Umbilical cord (tissue), 2 donors: ENCODE data around the gene MON1B. TPM values are rescaled to one million over a fixed set of nuclear protein-coding genes. Genes with fewer than 3 reads are reported as not detected.

Experiments
- DNase-seq: peaks from one replicate; pipeline ENCODE4 v3.0.0-alpha.2; 2015; ENCODE audit warnings: low spot score
- total RNA-seq: library from RNA; depleted of rRNA; stranded (reverse); fragments of >200 nt; gene quantifications from one replicate; pipeline ENCODE4 v1.2.3, GENCODE V29; 2014; ENCODE audit warnings: low replicate concordance; ENCODE audit not compliant: insufficient read depth

The MON1B gene
- total RNA-seq, 1 donor from 2014 or later = 4.8 TPM

GRCh38 chr16:77195411-77195810, 4.4 kb downstream of the MON1B start:
- DNase-seq = no peak

- no peak for DNase-seq
Observed at GRCh38 chr16:77197747-77198146, 6.8 kb downstream of the MON1B start.

GRCh38 chr16:77199211-77199610, 8.2 kb downstream of the MON1B start, which contains the start of gene SYCE1L:
SYCE1L (plus strand) TSS chr16:77199408; CDS start chr16:77199452, 44 bp downstream.
- DNase-seq = no peak

GRCh38 chr16:77206533-77206932, 15.5 kb downstream of the MON1B start:
- no peak for DNase-seq

- DNase-seq = no peak
Observed at GRCh38 chr16:77207030-77207429, 16.0 kb downstream of the MON1B start.

- no peak for DNase-seq
Observed at GRCh38 chr16:77208382-77208781, 17.4 kb downstream of the MON1B start.

GRCh38 chr16:77211880-77212740, 21.1 kb downstream of the MON1B start:
- DNase-seq = peak; percentile 61

GRCh38 chr16:77212741-77213541, 22.0 kb downstream of the MON1B start:
- peak; percentile 42 for DNase-seq

GRCh38 chr16:77213542-77214106, 22.6 kb downstream of the MON1B start:
- peak; percentile 29 for DNase-seq

GRCh38 chr16:77214411-77215138, 23.6 kb downstream of the MON1B start:
- DNase-seq = no peak

- DNase-seq = no peak
Observed at GRCh38 chr16:77219437-77219836, 28.4 kb downstream of the MON1B start.

GRCh38 chr16:77220427-77220826, 29.4 kb downstream of the MON1B start:
- DNase-seq = no peak

- no peak for DNase-seq
Observed at GRCh38 chr16:77221482-77221881, 30.5 kb downstream of the MON1B start.

- no peak for DNase-seq
Observed at GRCh38 chr16:77223184-77223583, 32.2 kb downstream of the MON1B start.

- DNase-seq = no peak
Observed at GRCh38 chr16:77225182-77225581, 34.2 kb downstream of the MON1B start.

GRCh38 chr16:77227745-77228144, 36.8 kb downstream of the MON1B start:
- no peak for DNase-seq

- DNase-seq = no peak
Observed at GRCh38 chr16:77231047-77231446, 40.1 kb downstream of the MON1B start.

GRCh38 chr16:77233799-77234519, 43.0 kb downstream of the MON1B start:
- no peak for DNase-seq

GRCh38 chr16:77234611-77235010, 43.6 kb downstream of the MON1B start:
- no peak for DNase-seq

GRCh38 chr16:77236063-77236511, 45.1 kb downstream of the MON1B start:
- peak; percentile 86 for DNase-seq

GRCh38 chr16:77238593-77238992, 47.6 kb downstream of the MON1B start:
- DNase-seq = no peak
